Liver (tissue), 9 donors: ENCODE measurements around the gene KRR1. TPM values are rescaled to one million over a fixed set of nuclear protein-coding genes. Genes with fewer than 3 reads are reported as not detected.

Experiments
- DNase-seq: peaks from one replicate; pipeline ENCODE4 v3.0.0-alpha.2; 2017; ENCODE audit warnings: low spot score
- H3K27ac ChIP-seq, 2 donors: one replicate each; pipeline ENCODE4 v1.7.0; 2013; ENCODE audit warnings: inconsistent platforms in 2 of 2, low read length in 2 of 2, control low read depth in 1 of 2, low read depth in 1 of 2, mild to moderate bottlenecking in 1 of 2
- H3K27me3 ChIP-seq, 4 donors: one replicate each; pipeline versions ENCODE4 v1.6.1 to v1.7.0; 2013; ENCODE audit warnings: low read length in 3 of 4, inconsistent platforms in 1 of 4, mild to moderate bottlenecking in 1 of 4, moderate library complexity in 1 of 4; ENCODE audit not compliant: control insufficient read depth in 4 of 4, insufficient read depth in 4 of 4
- H3K36me3 ChIP-seq, 4 donors: one replicate each; pipeline versions ENCODE4 v1.6.1 to v1.7.0; 2013; ENCODE audit warnings: low read length in 3 of 4, mild to moderate bottlenecking in 3 of 4, low read depth in 1 of 4, moderate library complexity in 1 of 4; ENCODE audit not compliant: control insufficient read depth in 4 of 4, insufficient read depth in 3 of 4
- H3K4me1 ChIP-seq, 4 donors: one replicate each; pipeline versions ENCODE4 v1.6.1 to v1.7.0; 2013; ENCODE audit warnings: low read length in 3 of 4, mild to moderate bottlenecking in 3 of 4, moderate library complexity in 1 of 4; ENCODE audit not compliant: control insufficient read depth in 4 of 4, insufficient read depth in 4 of 4
- H3K4me3 ChIP-seq, 3 donors: one replicate each; pipeline versions ENCODE4 v1.6.1 to v1.7.0; 2013; ENCODE audit warnings: low read length in 3 of 3, control low read depth in 1 of 3, low read depth in 1 of 3, mild to moderate bottlenecking in 1 of 3
- H3K9ac ChIP-seq, 2 donors: one replicate each; pipeline ENCODE4 v1.7.0; 2013; ENCODE audit warnings: low read length in 2 of 2, mild to moderate bottlenecking in 2 of 2, moderate library complexity in 2 of 2, control low read depth in 1 of 2, low read depth in 1 of 2
- H3K9me3 ChIP-seq, 4 donors: one replicate each; pipeline versions ENCODE4 v1.6.1 to v1.7.0; 2013; ENCODE audit warnings: low read length in 3 of 4; ENCODE audit not compliant: control insufficient read depth in 4 of 4
- EGR1 ChIP-seq, 2 donors: IDR thresholded peaks; 2 replicates each; pipeline ENCODE4 v1.6.1; 2016 to 2018; ENCODE audit warnings: antibody characterized with exemption in 2 of 2, low read depth in 2 of 2
- FOXA2 ChIP-seq: IDR thresholded peaks from 2 replicates; pipeline ENCODE4 v1.6.1; 2016; ENCODE audit warnings: antibody characterized with exemption
- GABPA ChIP-seq, 2 donors: IDR thresholded peaks in 1 of 2; conservative IDR thresholded peaks in 1 of 2; 2 replicates each; pipeline ENCODE4 v1.6.1; 2016; ENCODE audit warnings: antibody characterized with exemption in 2 of 2, mild to moderate bottlenecking in 1 of 2, moderate library complexity in 1 of 2
- HNF4G ChIP-seq: IDR thresholded peaks from 2 replicates; pipeline ENCODE4 v1.6.1; 2016; ENCODE audit warnings: antibody characterized with exemption
- JUND ChIP-seq, 2 donors: IDR thresholded peaks; 2 replicates each; pipeline ENCODE4 v1.6.1; 2016; ENCODE audit warnings: antibody characterized with exemption in 2 of 2
- NR2F2 ChIP-seq: IDR thresholded peaks from 2 replicates; pipeline ENCODE4 v1.6.1; 2016; ENCODE audit warnings: antibody characterized with exemption
- RAD21 ChIP-seq, 2 donors: IDR thresholded peaks; 2 replicates each; pipeline ENCODE4 v1.6.1; 2016; ENCODE audit warnings: antibody characterized with exemption in 2 of 2, mild to moderate bottlenecking in 2 of 2
- RXRA ChIP-seq, 2 donors: IDR thresholded peaks; 2 replicates each; pipeline ENCODE4 v1.6.1; 2017 to 2018; ENCODE audit warnings: antibody characterized with exemption in 2 of 2, mild to moderate bottlenecking in 1 of 2
- WGBS: extraction: QIAGEN DNeasy Blood & Tissue Kit; methylation state at CpG from one replicate; pipeline ENCODE4 v1.1.7; 2013; 5-methylcytosine and 5-hydroxymethylcytosine counted together
- polyA plus RNA-seq, 2 donors: library from polyadenylated mRNA; stranded (reverse) in 1 of 2; unstranded in 1 of 2; fragments of 200-250 nt in 1 of 2; fragments of >200 nt in 1 of 2; fragmentation: Nextera tagmentation in 1 of 2; extraction: Ambion mirVana in 1 of 2; gene quantifications; one replicate each; pipeline versions ENCODE4 v1.2.1 to v1.2.3, GENCODE V29; 2013 to 2015
- total RNA-seq, 2 donors: library from RNA; depleted of rRNA; stranded (reverse); fragments of >200 nt; gene quantifications; one replicate each; pipeline ENCODE4 v1.2.3, GENCODE V29; 2014
- TF ChIP-seq, protein P1 (sequence below): fragments of 150-350 bp; IDR thresholded peaks from 2 replicates; pipeline ENCODE4 v1.5.1; 2017; ENCODE audit warnings: improper control_type of control experiment, low read depth, low read length; ENCODE audit not compliant: missing input control
- TF ChIP-seq, protein P2 (sequence below): IDR thresholded peaks from 2 replicates; pipeline ENCODE4 v1.6.1; 2016; ENCODE audit warnings: antibody characterized with exemption
- TF ChIP-seq, protein P3 (sequence below): IDR thresholded peaks from 2 replicates; pipeline ENCODE4 v1.6.1; 2016; ENCODE audit warnings: antibody characterized with exemption, mild to moderate bottlenecking
- TF ChIP-seq, protein P4 (sequence below): IDR thresholded peaks from 2 replicates; pipeline ENCODE4 v1.6.1; 2016; ENCODE audit warnings: antibody characterized with exemption
- TF ChIP-seq, protein P5 (sequence below): IDR thresholded peaks from 2 replicates; pipeline ENCODE4 v1.6.1; 2016; ENCODE audit warnings: antibody characterized with exemption
- donor health status: healthy.
- donor health status: healthy.
- donor health status: healthy.
- donor health status: healthy.
- donor health status: healthy.

Gene KRR1
- total and polyA plus RNA-seq, 4 donors, result 9.9 to 19.8 (median 14.9) TPM

DNA sequence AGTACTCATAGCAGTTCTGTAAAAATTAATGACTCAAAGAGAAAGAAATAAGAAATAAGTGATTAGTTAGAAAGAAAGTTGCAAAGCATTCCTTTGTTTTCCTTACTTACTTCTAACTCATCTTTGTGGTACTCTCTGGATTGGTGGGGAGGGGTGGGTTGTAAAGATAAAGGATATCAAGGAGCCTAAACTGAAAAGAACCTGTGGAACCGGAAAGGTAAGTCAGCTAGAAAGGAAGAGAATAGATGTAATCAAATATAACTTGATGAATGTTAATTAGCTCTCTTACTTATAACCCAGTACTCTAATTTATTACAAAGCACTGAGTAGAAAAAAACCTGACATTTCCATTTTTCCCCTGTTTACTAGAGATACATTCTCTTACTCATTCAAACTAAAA lies 37.5 kb upstream of the KRR1 start:
- Histone ChIP-seq H3K9me3 (no peaks in the 10 kb centered on the region), H3K4me3 (no peak overlapping the region), H3K27ac (no peak overlapping the region), H3K4me1 (no peaks in the 10 kb centered on the region), H3K36me3 (no peaks in the 10 kb centered on the region), H3K9ac (no peak overlapping the region), H3K27me3 (no peaks in the 10 kb centered on the region)
- TF ChIP-seq RXRA (IDR thresholded peaks at IDR 0.05) (no peak), EGR1 (IDR thresholded peaks at IDR 0.05; ENCODE audit: low read depth in 2 of 2) (no peak), NR2F2 (no peak), JUND (IDR thresholded peaks at IDR 0.05) (no peak), HNF4G (no peak), FOXA2 (no peak), GABPA (IDR thresholded peaks at IDR 0.05 in 1 of 2, conservative IDR thresholded peaks at IDR 0.05 in 1 of 2) (no peak)
- TF ChIP-seq, protein P1, sequence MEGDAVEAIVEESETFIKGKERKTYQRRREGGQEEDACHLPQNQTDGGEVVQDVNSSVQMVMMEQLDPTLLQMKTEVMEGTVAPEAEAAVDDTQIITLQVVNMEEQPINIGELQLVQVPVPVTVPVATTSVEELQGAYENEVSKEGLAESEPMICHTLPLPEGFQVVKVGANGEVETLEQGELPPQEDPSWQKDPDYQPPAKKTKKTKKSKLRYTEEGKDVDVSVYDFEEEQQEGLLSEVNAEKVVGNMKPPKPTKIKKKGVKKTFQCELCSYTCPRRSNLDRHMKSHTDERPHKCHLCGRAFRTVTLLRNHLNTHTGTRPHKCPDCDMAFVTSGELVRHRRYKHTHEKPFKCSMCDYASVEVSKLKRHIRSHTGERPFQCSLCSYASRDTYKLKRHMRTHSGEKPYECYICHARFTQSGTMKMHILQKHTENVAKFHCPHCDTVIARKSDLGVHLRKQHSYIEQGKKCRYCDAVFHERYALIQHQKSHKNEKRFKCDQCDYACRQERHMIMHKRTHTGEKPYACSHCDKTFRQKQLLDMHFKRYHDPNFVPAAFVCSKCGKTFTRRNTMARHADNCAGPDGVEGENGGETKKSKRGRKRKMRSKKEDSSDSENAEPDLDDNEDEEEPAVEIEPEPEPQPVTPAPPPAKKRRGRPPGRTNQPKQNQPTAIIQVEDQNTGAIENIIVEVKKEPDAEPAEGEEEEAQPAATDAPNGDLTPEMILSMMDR, result no peak
- TF ChIP-seq, protein P2, sequence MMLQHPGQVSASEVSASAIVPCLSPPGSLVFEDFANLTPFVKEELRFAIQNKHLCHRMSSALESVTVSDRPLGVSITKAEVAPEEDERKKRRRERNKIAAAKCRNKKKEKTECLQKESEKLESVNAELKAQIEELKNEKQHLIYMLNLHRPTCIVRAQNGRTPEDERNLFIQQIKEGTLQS, result no peak
- TF ChIP-seq, protein P3, sequence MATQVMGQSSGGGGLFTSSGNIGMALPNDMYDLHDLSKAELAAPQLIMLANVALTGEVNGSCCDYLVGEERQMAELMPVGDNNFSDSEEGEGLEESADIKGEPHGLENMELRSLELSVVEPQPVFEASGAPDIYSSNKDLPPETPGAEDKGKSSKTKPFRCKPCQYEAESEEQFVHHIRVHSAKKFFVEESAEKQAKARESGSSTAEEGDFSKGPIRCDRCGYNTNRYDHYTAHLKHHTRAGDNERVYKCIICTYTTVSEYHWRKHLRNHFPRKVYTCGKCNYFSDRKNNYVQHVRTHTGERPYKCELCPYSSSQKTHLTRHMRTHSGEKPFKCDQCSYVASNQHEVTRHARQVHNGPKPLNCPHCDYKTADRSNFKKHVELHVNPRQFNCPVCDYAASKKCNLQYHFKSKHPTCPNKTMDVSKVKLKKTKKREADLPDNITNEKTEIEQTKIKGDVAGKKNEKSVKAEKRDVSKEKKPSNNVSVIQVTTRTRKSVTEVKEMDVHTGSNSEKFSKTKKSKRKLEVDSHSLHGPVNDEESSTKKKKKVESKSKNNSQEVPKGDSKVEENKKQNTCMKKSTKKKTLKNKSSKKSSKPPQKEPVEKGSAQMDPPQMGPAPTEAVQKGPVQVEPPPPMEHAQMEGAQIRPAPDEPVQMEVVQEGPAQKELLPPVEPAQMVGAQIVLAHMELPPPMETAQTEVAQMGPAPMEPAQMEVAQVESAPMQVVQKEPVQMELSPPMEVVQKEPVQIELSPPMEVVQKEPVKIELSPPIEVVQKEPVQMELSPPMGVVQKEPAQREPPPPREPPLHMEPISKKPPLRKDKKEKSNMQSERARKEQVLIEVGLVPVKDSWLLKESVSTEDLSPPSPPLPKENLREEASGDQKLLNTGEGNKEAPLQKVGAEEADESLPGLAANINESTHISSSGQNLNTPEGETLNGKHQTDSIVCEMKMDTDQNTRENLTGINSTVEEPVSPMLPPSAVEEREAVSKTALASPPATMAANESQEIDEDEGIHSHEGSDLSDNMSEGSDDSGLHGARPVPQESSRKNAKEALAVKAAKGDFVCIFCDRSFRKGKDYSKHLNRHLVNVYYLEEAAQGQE, result no peak
- TF ChIP-seq, protein P4, sequence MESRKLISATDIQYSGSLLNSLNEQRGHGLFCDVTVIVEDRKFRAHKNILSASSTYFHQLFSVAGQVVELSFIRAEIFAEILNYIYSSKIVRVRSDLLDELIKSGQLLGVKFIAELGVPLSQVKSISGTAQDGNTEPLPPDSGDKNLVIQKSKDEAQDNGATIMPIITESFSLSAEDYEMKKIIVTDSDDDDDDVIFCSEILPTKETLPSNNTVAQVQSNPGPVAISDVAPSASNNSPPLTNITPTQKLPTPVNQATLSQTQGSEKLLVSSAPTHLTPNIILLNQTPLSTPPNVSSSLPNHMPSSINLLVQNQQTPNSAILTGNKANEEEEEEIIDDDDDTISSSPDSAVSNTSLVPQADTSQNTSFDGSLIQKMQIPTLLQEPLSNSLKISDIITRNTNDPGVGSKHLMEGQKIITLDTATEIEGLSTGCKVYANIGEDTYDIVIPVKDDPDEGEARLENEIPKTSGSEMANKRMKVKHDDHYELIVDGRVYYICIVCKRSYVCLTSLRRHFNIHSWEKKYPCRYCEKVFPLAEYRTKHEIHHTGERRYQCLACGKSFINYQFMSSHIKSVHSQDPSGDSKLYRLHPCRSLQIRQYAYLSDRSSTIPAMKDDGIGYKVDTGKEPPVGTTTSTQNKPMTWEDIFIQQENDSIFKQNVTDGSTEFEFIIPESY, result no peak
- 93% methylated on average over 1 of the region's 1 CpG for WGBS
- DNase-seq, result no peak

DNA sequence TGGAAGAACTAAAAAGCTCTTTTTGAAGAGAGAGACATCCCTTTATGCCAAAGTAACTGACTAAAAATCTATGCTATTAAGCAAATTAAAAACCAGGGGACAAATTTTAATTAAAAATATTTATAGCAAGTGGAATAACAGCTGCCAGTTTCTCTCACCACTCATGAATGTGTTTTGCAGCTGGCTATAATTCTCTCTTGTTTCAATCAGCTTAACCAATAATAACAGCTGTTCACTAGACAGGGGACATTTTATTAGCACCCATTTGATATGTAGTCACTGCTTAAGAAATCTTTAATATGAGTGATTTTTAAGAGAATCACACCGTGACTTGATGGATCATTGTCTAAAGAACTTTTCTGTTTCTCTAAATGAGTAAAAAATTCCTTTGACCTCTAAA lies 34.2 kb upstream of the KRR1 start:
- no peak overlapping the region for H3K4me3 ChIP-seq
- no peak overlapping the region for H3K27ac ChIP-seq
- H3K9me3 ChIP-seq, result no peaks in the 10 kb centered on the region
- H3K9ac ChIP-seq, result no peak overlapping the region
- H3K4me1 ChIP-seq, result no peaks in the 10 kb centered on the region
- no peak for TF ChIP-seq RAD21 (IDR thresholded peaks at IDR 0.05)
- TF ChIP-seq, protein P5, sequence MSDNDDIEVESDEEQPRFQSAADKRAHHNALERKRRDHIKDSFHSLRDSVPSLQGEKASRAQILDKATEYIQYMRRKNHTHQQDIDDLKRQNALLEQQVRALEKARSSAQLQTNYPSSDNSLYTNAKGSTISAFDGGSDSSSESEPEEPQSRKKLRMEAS, result no peak
- H3K36me3 ChIP-seq, result no peaks in the 10 kb centered on the region
- DNase-seq, result no peak
- H3K27me3 ChIP-seq, result no peaks in the 10 kb centered on the region
- WGBS, result 93% methylated on average over 1 of the region's 1 CpG
